HepG2 (cell line): ENCODE measurements around the gene ERLEC1. TPM values are rescaled to one million over a fixed set of nuclear protein-coding genes. Genes with fewer than 3 reads are reported as not detected.
A peak's percentile ranks its signal among the peaks of the same experiment; 100 is the strongest.

Source experiments
- ATF7 ChIP-seq, 2 experiments: fragments of 450-650 bp in 1 of 2; sonication (generic) in 1 of 2; formaldehyde crosslinking in 1 of 2; IDR thresholded peaks; 2 replicates each; pipeline versions ENCODE4 v1.4.0 to v1.6.1; 2016 to 2020; ENCODE audit warnings: antibody characterized with exemption in 1 of 2, mild to moderate bottlenecking in 1 of 2, missing genetic modification reagents in 1 of 2
- DNMT3B ChIP-seq: conservative IDR thresholded peaks from 2 replicates; pipeline ENCODE4 v1.6.1; 2016; ENCODE audit warnings: missing biosample characterization, control low read depth
- FOSL1 ChIP-seq: sonication (generic); formaldehyde crosslinking; IDR thresholded peaks from 2 replicates; pipeline ENCODE4 v1.9.0; 2021; ENCODE audit warnings: missing genetic modification reagents, borderline replicate concordance
- HDAC6 ChIP-seq: fragments of 200-600 bp; sonication (generic); IDR thresholded peaks from 2 replicates; pipeline ENCODE4 v1.7.0; 2017; ENCODE audit warnings: mild to moderate bottlenecking, antibody characterized with exemption, low read length, low read depth
- HNRNPUL1 ChIP-seq: fragments of 200-400 bp; formaldehyde crosslinking; IDR thresholded peaks from 2 replicates; pipeline ENCODE4 v1.6.1; 2017; ENCODE audit warnings: low read depth, mild to moderate bottlenecking, low read length, moderate library complexity
- JDP2 ChIP-seq: sonication (generic); formaldehyde crosslinking; IDR thresholded peaks from 2 replicates; pipeline ENCODE4 v1.8.1; 2022; ENCODE audit warnings: missing genetic modification reagents, borderline replicate concordance
- JUN ChIP-seq: sonication (generic); formaldehyde crosslinking; IDR thresholded peaks from 2 replicates; pipeline ENCODE4 v1.4.0; 2020; ENCODE audit warnings: mild to moderate bottlenecking, missing genetic modification reagents
- NCOA1 ChIP-seq: sonication (generic); formaldehyde crosslinking; IDR thresholded peaks from 2 replicates; pipeline ENCODE4 v1.9.0; 2021; ENCODE audit warnings: missing genetic modification reagents
- NPAS2 ChIP-seq: sonication (generic); formaldehyde crosslinking; IDR thresholded peaks from 2 replicates; pipeline ENCODE4 v1.8.0; 2022; ENCODE audit warnings: mild to moderate bottlenecking, missing genetic modification reagents, borderline replicate concordance
- RFX1 ChIP-seq: fragments of 450-650 bp; IDR thresholded peaks from 2 replicates; pipeline ENCODE4 v1.6.1; 2017
- U2AF2 ChIP-seq: fragments of 200-400 bp; formaldehyde crosslinking; IDR thresholded peaks from 2 replicates; pipeline ENCODE4 v1.6.1; 2017; ENCODE audit warnings: low read depth, mild to moderate bottlenecking, low read length
- ZKSCAN5 ChIP-seq: sonication (generic); formaldehyde crosslinking; IDR thresholded peaks from 2 replicates; pipeline ENCODE4 v1.5.1; 2020; ENCODE audit warnings: mild to moderate bottlenecking, missing genetic modification reagents
- ZNF101 ChIP-seq: sonication (generic); formaldehyde crosslinking; IDR thresholded peaks from 2 replicates; pipeline ENCODE4 v1.4.0; 2020; ENCODE audit warnings: mild to moderate bottlenecking, low read depth, missing genetic modification reagents, borderline replicate concordance
- ZNF138 ChIP-seq: sonication (generic); formaldehyde crosslinking; IDR thresholded peaks from 2 replicates; pipeline ENCODE4 v1.5.0; 2020; ENCODE audit warnings: mild to moderate bottlenecking, low read depth, missing genetic modification reagents
- ZNF17 ChIP-seq: sonication (generic); formaldehyde crosslinking; IDR thresholded peaks from 2 replicates; pipeline ENCODE4 v1.5.0; 2020; ENCODE audit warnings: mild to moderate bottlenecking, missing genetic modification reagents
- ZNF3 ChIP-seq: IDR thresholded peaks from 2 replicates; pipeline ENCODE4 v1.7.0; 2017; ENCODE audit warnings: inconsistent platforms
- ZNF335 ChIP-seq: sonication (generic); formaldehyde crosslinking; IDR thresholded peaks from 2 replicates; pipeline ENCODE4 v1.4.0; 2020; ENCODE audit warnings: missing genetic modification reagents
- ZNF34 ChIP-seq: sonication (generic); formaldehyde crosslinking; IDR thresholded peaks from 2 replicates; pipeline ENCODE4 v1.4.0; 2020; ENCODE audit warnings: mild to moderate bottlenecking, missing genetic modification reagents, borderline replicate concordance
- ZNF414 ChIP-seq: sonication (generic); formaldehyde crosslinking; IDR thresholded peaks from 2 replicates; pipeline ENCODE4 v1.5.0; 2020; ENCODE audit warnings: missing genetic modification reagents
- ZNF512 ChIP-seq: sonication (generic); formaldehyde crosslinking; IDR thresholded peaks from 2 replicates; pipeline ENCODE4 v1.4.0; 2020; ENCODE audit warnings: mild to moderate bottlenecking, missing genetic modification reagents
- ZNF605 ChIP-seq: sonication (generic); formaldehyde crosslinking; IDR thresholded peaks from 2 replicates; pipeline ENCODE4 v1.8.0; 2022; ENCODE audit warnings: mild to moderate bottlenecking, missing genetic modification reagents
- ZNF841 ChIP-seq: sonication (generic); formaldehyde crosslinking; IDR thresholded peaks from 2 replicates; pipeline ENCODE4 v1.8.1; 2023; ENCODE audit warnings: missing genetic modification reagents, borderline replicate concordance
- ZNF891 ChIP-seq: sonication (generic); formaldehyde crosslinking; IDR thresholded peaks from 2 replicates; pipeline ENCODE4 v1.5.0; 2020; ENCODE audit warnings: mild to moderate bottlenecking, missing genetic modification reagents
- ZSCAN12 ChIP-seq: sonication (generic); formaldehyde crosslinking; IDR thresholded peaks from 2 replicates; pipeline ENCODE4 v1.9.0; 2021; ENCODE audit warnings: mild to moderate bottlenecking, missing genetic modification reagents
- polyA plus RNA-seq, 8 experiments: library from polyadenylated mRNA; depleted of rRNA in 3 of 8; stranded (reverse) in 7 of 8; unstranded in 1 of 8; fragments of >200 nt; fragmentation: Illumina TruSeq in 4 of 8; extraction: Trizol in 4 of 8; gene quantifications; 2 replicates each; pipeline versions ENCODE4 v1.2.1 to v1.2.3, GENCODE V29; 2011 to 2016; ENCODE audit warnings: low read depth in 4 of 8, missing spikeins in 1 of 8, mixed read lengths in 1 of 8; ENCODE audit not compliant: insufficient read depth in 1 of 8
- total RNA-seq, 5 experiments: library from RNA; depleted of rRNA; stranded (reverse); fragments of >200 nt; fragmentation: Illumina TruSeq; extraction: Trizol; gene quantifications; 2 replicates each; pipeline ENCODE4 v1.2.3, GENCODE V29; 2016; ENCODE audit warnings: low read depth in 1 of 5
- TF ChIP-seq, protein P1 (sequence below): sonication (generic); formaldehyde crosslinking; IDR thresholded peaks from 2 replicates; pipeline ENCODE4 v1.4.0; 2020; ENCODE audit warnings: low read depth, missing genetic modification reagents

The ERLEC1 gene
- total and polyA plus RNA-seq, 2 of the 13 experiments (the other 11 are each of a cell fraction or from before 2014, with no cell fraction given): 87.3 to 88.4 TPM

- TF ChIP-seq, protein P1, sequence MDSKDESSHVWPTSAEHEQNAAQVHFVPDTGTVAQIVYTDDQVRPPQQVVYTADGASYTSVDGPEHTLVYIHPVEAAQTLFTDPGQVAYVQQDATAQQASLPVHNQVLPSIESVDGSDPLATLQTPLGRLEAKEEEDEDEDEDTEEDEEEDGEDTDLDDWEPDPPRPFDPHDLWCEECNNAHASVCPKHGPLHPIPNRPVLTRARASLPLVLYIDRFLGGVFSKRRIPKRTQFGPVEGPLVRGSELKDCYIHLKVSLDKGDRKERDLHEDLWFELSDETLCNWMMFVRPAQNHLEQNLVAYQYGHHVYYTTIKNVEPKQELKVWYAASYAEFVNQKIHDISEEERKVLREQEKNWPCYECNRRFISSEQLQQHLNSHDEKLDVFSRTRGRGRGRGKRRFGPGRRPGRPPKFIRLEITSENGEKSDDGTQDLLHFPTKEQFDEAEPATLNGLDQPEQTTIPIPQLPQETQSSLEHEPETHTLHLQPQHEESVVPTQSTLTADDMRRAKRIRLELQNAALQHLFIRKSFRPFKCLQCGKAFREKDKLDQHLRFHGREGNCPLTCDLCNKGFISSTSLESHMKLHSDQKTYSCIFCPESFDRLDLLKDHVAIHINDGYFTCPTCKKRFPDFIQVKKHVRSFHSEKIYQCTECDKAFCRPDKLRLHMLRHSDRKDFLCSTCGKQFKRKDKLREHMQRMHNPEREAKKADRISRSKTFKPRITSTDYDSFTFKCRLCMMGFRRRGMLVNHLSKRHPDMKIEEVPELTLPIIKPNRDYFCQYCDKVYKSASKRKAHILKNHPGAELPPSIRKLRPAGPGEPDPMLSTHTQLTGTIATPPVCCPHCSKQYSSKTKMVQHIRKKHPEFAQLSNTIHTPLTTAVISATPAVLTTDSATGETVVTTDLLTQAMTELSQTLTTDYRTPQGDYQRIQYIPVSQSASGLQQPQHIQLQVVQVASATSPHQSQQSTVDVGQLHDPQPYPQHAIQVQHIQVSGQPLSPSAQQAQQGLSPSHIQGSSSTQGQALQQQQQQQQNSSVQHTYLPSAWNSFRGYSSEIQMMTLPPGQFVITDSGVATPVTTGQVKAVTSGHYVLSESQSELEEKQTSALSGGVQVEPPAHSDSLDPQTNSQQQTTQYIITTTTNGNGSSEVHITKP (CRISPR knock-in tag): peak; percentile 77
- peak; percentile 83; the same call in 1 of the 2 replicates for TF ChIP-seq JDP2
- no peak for TF ChIP-seq ZNF414 (CRISPR knock-in tag)
- peak; percentile 72; the same call in 1 of the 2 replicates for TF ChIP-seq ZNF335 (CRISPR knock-in tag)
- TF ChIP-seq ZNF17 (CRISPR knock-in tag): no peak
- peak; percentile 68 for TF ChIP-seq ATF7 (IDR thresholded peaks at IDR 0.05)
- no peak for TF ChIP-seq ATF7 (CRISPR knock-in tag; IDR thresholded peaks at IDR 0.05)
- TF ChIP-seq U2AF2: no peak
- no peak for TF ChIP-seq FOSL1
- TF ChIP-seq ZNF3: peak; percentile 71
- TF ChIP-seq ZNF841 (CRISPR knock-in tag): no peak
- no peak for TF ChIP-seq HDAC6
- TF ChIP-seq ZKSCAN5 (CRISPR knock-in tag): no peak
- TF ChIP-seq ZNF138 (CRISPR knock-in tag): no peak
- 0 out of 2 replicates have a peak, but pooled peaks have one; percentile 53 for TF ChIP-seq NCOA1 (CRISPR knock-in tag)
- no peak for TF ChIP-seq ZSCAN12 (CRISPR knock-in tag)
- no peak for TF ChIP-seq ZNF512 (CRISPR knock-in tag)
- 0 out of 2 replicates have a peak, but pooled peaks have one; percentile 77 for TF ChIP-seq DNMT3B (CRISPR knock-in tag)
- TF ChIP-seq ZNF891 (CRISPR knock-in tag): no peak
- peak; percentile 76; the same call in 1 of the 2 replicates for TF ChIP-seq ZNF34 (CRISPR knock-in tag)
- TF ChIP-seq RFX1: no peak
- peak; percentile 95 for TF ChIP-seq ZNF605 (CRISPR knock-in tag)
- 0 out of 2 replicates have a peak, but pooled peaks have one; percentile 63 for TF ChIP-seq ZNF101 (CRISPR knock-in tag)
- no peak for TF ChIP-seq HNRNPUL1
- no peak for TF ChIP-seq NPAS2 (CRISPR knock-in tag)
- peak; percentile 65 for TF ChIP-seq JUN
Measured at GRCh38 chr2:53826587-53827397, 39.9 kb downstream of the ERLEC1 start (continued).
